ENCODE data around the gene PARD3. TPM values are rescaled to one million over a fixed set of nuclear protein-coding genes. Genes with fewer than 3 reads are reported as not detected.

The PARD3 gene
- total RNA-seq, 3 donors from 2014 or later: 48.2 to 93.7 (median 60.6) TPM

- intact Hi-C loops (cut with DNase I; ENCODE audit: low total_unique reads): no loop called here
- Histone ChIP-seq H3K4me1 (no peaks in the 10 kb centered on the region), H3K4me3 (no peak overlapping the region), H3K36me3 (no peaks in the 10 kb centered on the region), H3K9me3 (no peaks in the 10 kb centered on the region), H3K27ac (no peak overlapping the region), H3K27me3 (no peaks in the 10 kb centered on the region)
- DNase-seq (ENCODE audit: low spot score in 2 of 2): no peak
- no peak for TF ChIP-seq POLR2AphosphoS5 (IDR thresholded peaks at IDR 0.05)
- no peak for TF ChIP-seq CTCF (IDR thresholded peaks at IDR 0.05)
- TF ChIP-seq POLR2A (IDR thresholded peaks at IDR 0.05): no peak
Measured at GRCh38 chr10:34690383-34691049, 124.6 kb downstream of the PARD3 start.

GRCh38 chr10:34689053-34689452 lies 126.0 kb downstream of the PARD3 start:
- TF ChIP-seq POLR2A (IDR thresholded peaks at IDR 0.05) (no peak), POLR2AphosphoS5 (IDR thresholded peaks at IDR 0.05) (no peak), CTCF (IDR thresholded peaks at IDR 0.05) (no peak)
- no peaks in the 10 kb centered on the region for H3K4me1 ChIP-seq
- H3K27ac ChIP-seq: no peak overlapping the region
- H3K27me3 ChIP-seq: no peaks in the 10 kb centered on the region
- H3K9me3 ChIP-seq: no peaks in the 10 kb centered on the region
- no peak overlapping the region for H3K4me3 ChIP-seq
- H3K36me3 ChIP-seq: no peaks in the 10 kb centered on the region
- no peak for DNase-seq (ENCODE audit: low spot score in 2 of 2)
- intact Hi-C loops (cut with DNase I; ENCODE audit: low total_unique reads): no loop called here

GRCh38 chr10:34687434-34688210 lies 127.5 kb downstream of the PARD3 start:
- Histone ChIP-seq H3K4me3 (no peak overlapping the region), H3K36me3 (no peaks in the 10 kb centered on the region), H3K9me3 (no peaks in the 10 kb centered on the region), H3K27ac (no peak overlapping the region), H3K4me1 (no peaks in the 10 kb centered on the region), H3K27me3 (no peaks in the 10 kb centered on the region)
- no peak for DNase-seq (ENCODE audit: low spot score in 2 of 2)
- intact Hi-C loops (cut with DNase I; ENCODE audit: low total_unique reads): no loop called here
- TF ChIP-seq CTCF (IDR thresholded peaks at IDR 0.05) (no peak), POLR2AphosphoS5 (IDR thresholded peaks at IDR 0.05) (no peak), POLR2A (IDR thresholded peaks at IDR 0.05) (no peak)

GRCh38 chr10:34682580-34682979 lies 132.5 kb downstream of the PARD3 start:
- TF ChIP-seq POLR2AphosphoS5 (IDR thresholded peaks at IDR 0.05) (no peak), CTCF (IDR thresholded peaks at IDR 0.05) (no peak), POLR2A (IDR thresholded peaks at IDR 0.05) (no peak)
- no peak overlapping the region for H3K4me3 ChIP-seq
- no peaks in the 10 kb centered on the region for H3K27me3 ChIP-seq
- no peak for DNase-seq (ENCODE audit: low spot score in 2 of 2)
- no peaks in the 10 kb centered on the region for H3K4me1 ChIP-seq
- H3K27ac ChIP-seq: no peak overlapping the region
- intact Hi-C loops (cut with DNase I; ENCODE audit: low total_unique reads): no loop called here
- no peaks in the 10 kb centered on the region for H3K36me3 ChIP-seq
- H3K9me3 ChIP-seq: no peaks in the 10 kb centered on the region

GRCh38 chr10:34681933-34682332 lies 133.2 kb downstream of the PARD3 start:
- intact Hi-C loops (cut with DNase I; ENCODE audit: low total_unique reads): no loop called here
- no peaks in the 10 kb centered on the region for H3K27me3 ChIP-seq

More at GRCh38 chr10:34681933-34682332, 133.2 kb downstream of the PARD3 start:
- Histone ChIP-seq H3K36me3 (no peaks in the 10 kb centered on the region), H3K9me3 (no peaks in the 10 kb centered on the region), H3K4me1 (no peaks in the 10 kb centered on the region), H3K4me3 (no peak overlapping the region), H3K27ac (no peak overlapping the region)
- TF ChIP-seq POLR2AphosphoS5 (IDR thresholded peaks at IDR 0.05) (no peak), POLR2A (IDR thresholded peaks at IDR 0.05) (no peak), CTCF (IDR thresholded peaks at IDR 0.05) (no peak)
- no peak for DNase-seq (ENCODE audit: low spot score in 2 of 2)
